SU-DHL-6 (cell line): Measurements from ENCODE around the gene TMEM138.

Experiments used
- H2AFZ ChIP-seq: fragments of 200-600 bp; sonication (generic); 2 replicates; pipeline ENCODE4 v1.6.1; 2014; ENCODE audit warnings: low read depth, mild to moderate bottlenecking, moderate library complexity, mixed read lengths, antibody characterized with exemption, low read length; ENCODE audit not compliant: severe bottlenecking
- H3F3A ChIP-seq: fragments of 200-600 bp; shearing (Covaris generic); 2 replicates; pipeline ENCODE4 v1.6.0; 2016; ENCODE audit warnings: antibody characterized with exemption, mild to moderate bottlenecking; ENCODE audit not compliant: insufficient read depth
- H3K27ac ChIP-seq: fragments of 200-600 bp; sonication (generic); 2 replicates; pipeline ENCODE4 v1.5.1; 2016; ENCODE audit warnings: low read depth, mild to moderate bottlenecking, low read length, moderate library complexity, mixed read lengths
- H3K27me3 ChIP-seq: fragments of 200-600 bp; sonication (generic), shearing (Covaris generic); 2 replicates; pipeline ENCODE4 v1.6.0; 2014; ENCODE audit warnings: mild to moderate bottlenecking, low read length
- H3K36me3 ChIP-seq: fragments of 200-600 bp; sonication (generic); 2 replicates; pipeline ENCODE4 v1.6.1; 2014; ENCODE audit warnings: mild to moderate bottlenecking, low read length, mixed read lengths
- H3K4me2 ChIP-seq: fragments of 300-600, 200-600 bp; shearing (Covaris generic), sonication (generic); 2 replicates; pipeline ENCODE4 v1.6.0; 2014; ENCODE audit warnings: low read length, low read depth, mild to moderate bottlenecking; ENCODE audit not compliant: poor library complexity, severe bottlenecking
- H3K4me3 ChIP-seq: fragments of 200-600 bp; sonication (generic); 2 replicates; pipeline ENCODE4 v1.5.1; 2014; ENCODE audit warnings: antibody characterized with exemption, low read length, mild to moderate bottlenecking, mixed read lengths; ENCODE audit not compliant: insufficient read depth, poor library complexity, severe bottlenecking
- H3K79me2 ChIP-seq: fragments of 200-600 bp; sonication (generic); 2 replicates; pipeline ENCODE4 v1.6.1; 2014; ENCODE audit warnings: mild to moderate bottlenecking, low read length, moderate library complexity; ENCODE audit not compliant: insufficient read depth
- H3K9ac ChIP-seq: fragments of 200-600 bp; sonication (generic); 2 replicates; pipeline ENCODE4 v1.7.0; 2014; ENCODE audit warnings: mild to moderate bottlenecking, low read length
- H3K9me2 ChIP-seq: fragments of 200-600 bp; sonication (generic); replicated peaks from 2 replicates; pipeline ENCODE4 v1.6.1; 2014; ENCODE audit warnings: low read length; ENCODE audit not compliant: insufficient read depth
- H3K9me3 ChIP-seq: fragments of 200-600 bp; sonication (generic); 2 replicates; pipeline ENCODE4 v1.6.1; 2014; ENCODE audit warnings: low read length, mixed read lengths; ENCODE audit not compliant: insufficient read depth
- H4K20me1 ChIP-seq: fragments of 200-600 bp; sonication (generic); 2 replicates; pipeline ENCODE4 v1.6.1; 2014; ENCODE audit warnings: low read depth, mild to moderate bottlenecking, antibody characterized with exemption, low read length, moderate library complexity, mixed read lengths
- EZH2phosphoT487 ChIP-seq: fragments of 200-600 bp; sonication (generic), shearing (Covaris generic); conservative IDR thresholded peaks from 2 replicates; pipeline ENCODE4 v1.6.1; 2018; ENCODE audit warnings: mild to moderate bottlenecking, antibody characterized with exemption, low read length, moderate library complexity, mixed read lengths
- TF ChIP-seq, protein P1 (sequence below): fragments of 200-600 bp; sonication (generic); IDR thresholded peaks from one replicate; pipeline ENCODE4 v1.5.1; 2017; ENCODE audit warnings: antibody characterized with exemption, mild to moderate bottlenecking, low read length, moderate library complexity; ENCODE audit not compliant: insufficient read depth, poor library complexity, severe bottlenecking

Gene TMEM138

DNA sequence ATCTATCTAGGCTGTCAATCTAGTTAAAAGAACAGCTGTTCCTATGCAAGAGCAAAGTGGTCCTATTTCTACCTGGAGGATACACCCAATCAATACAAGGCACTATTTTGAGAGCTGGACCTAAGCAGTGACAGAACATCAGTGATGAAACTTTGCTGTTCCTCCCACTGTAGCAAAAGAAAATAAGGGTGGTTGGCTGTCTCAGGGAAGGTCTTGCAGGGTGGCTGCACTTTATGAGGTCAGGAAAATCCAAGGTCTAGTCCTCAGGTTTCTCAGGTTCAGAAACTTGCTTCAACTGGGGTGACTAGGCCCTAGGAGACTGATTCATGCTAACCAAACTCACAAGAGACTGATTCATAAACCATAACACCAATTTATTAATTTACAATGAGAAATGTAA is 56.0 kb downstream of the TMEM138 start:
- no peak for TF ChIP-seq EZH2phosphoT487
- TF ChIP-seq, protein P1, sequence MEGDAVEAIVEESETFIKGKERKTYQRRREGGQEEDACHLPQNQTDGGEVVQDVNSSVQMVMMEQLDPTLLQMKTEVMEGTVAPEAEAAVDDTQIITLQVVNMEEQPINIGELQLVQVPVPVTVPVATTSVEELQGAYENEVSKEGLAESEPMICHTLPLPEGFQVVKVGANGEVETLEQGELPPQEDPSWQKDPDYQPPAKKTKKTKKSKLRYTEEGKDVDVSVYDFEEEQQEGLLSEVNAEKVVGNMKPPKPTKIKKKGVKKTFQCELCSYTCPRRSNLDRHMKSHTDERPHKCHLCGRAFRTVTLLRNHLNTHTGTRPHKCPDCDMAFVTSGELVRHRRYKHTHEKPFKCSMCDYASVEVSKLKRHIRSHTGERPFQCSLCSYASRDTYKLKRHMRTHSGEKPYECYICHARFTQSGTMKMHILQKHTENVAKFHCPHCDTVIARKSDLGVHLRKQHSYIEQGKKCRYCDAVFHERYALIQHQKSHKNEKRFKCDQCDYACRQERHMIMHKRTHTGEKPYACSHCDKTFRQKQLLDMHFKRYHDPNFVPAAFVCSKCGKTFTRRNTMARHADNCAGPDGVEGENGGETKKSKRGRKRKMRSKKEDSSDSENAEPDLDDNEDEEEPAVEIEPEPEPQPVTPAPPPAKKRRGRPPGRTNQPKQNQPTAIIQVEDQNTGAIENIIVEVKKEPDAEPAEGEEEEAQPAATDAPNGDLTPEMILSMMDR = no peak
- H3K9me3 ChIP-seq = no peaks in the 10 kb centered on the region
- peaks cover 62% of the 10 kb centered on the region for H3K36me3 ChIP-seq
- H3F3A ChIP-seq = no peaks in the 10 kb centered on the region; the same call in 1 of the 2 replicates
- no peak overlapping the region for H3K27ac ChIP-seq
- peaks cover 11% of the 10 kb centered on the region for H4K20me1 ChIP-seq
- peaks cover 42% of the 10 kb centered on the region for H3K79me2 ChIP-seq
- H3K9ac ChIP-seq = no peak overlapping the region
- no peak overlapping the region for H2AFZ ChIP-seq
- H3K27me3 ChIP-seq = no peaks in the 10 kb centered on the region
- no peaks in the 10 kb centered on the region for H3K9me2 ChIP-seq
- H3K4me3 ChIP-seq = no peak overlapping the region
- H3K4me2 ChIP-seq = no peak overlapping the region
